CD4-positive, alpha-beta T cell (primary cell): ENCODE results near the gene IGFBP2. TPM values are rescaled to one million over a fixed set of nuclear protein-coding genes. Genes with fewer than 3 reads are reported as not detected.

ENCODE experiments used
- ATAC-seq: fragments of 200-7000 bp; cut with Tn5 transposase; one replicate; pipeline ENCODE4 v1.10.0; 2022; ENCODE audit warnings: mild to moderate bottlenecking; ENCODE audit not compliant: poor library complexity
- CTCF ChIA-PET: fragments of 350-600 bp; sonication (Branson Sonifier 250); formaldehyde crosslinking; loops from one replicate; lab custom pipeline; 2021; ENCODE audit warnings: antibody characterized with exemption, inconsistent platforms; lab: Charles Lee
- POLR2A ChIA-PET: fragments of 350-600 bp; sonication (Branson Sonifier 250); formaldehyde crosslinking; loops from one replicate; lab custom pipeline; 2021; ENCODE audit warnings: antibody characterized with exemption, inconsistent platforms; lab: Charles Lee
- DNase-seq, 14 experiments: peaks; one replicate each; pipeline ENCODE4 v3.0.0-alpha.2; 2013 to 2020; ENCODE audit warnings: mixed read lengths in 2 of 14
- H3K27ac ChIP-seq, 2 donors: one replicate each; pipeline versions ENCODE4 v1.5.1 to v1.7.0; 2013; ENCODE audit warnings: low read length in 2 of 2, low read depth in 1 of 2, mild to moderate bottlenecking in 1 of 2
- H3K27me3 ChIP-seq, 2 experiments: 1 replicate in 1 of 2; 2 replicates in 1 of 2; pipeline versions ENCODE4 v1.6.1 to v1.7.0; 2013; ENCODE audit warnings: low read length in 2 of 2, control low read depth in 1 of 2, mild to moderate bottlenecking in 1 of 2, moderate library complexity in 1 of 2; ENCODE audit not compliant: insufficient read depth in 2 of 2, control insufficient read depth in 1 of 2
- H3K36me3 ChIP-seq: one replicate; pipeline ENCODE4 v1.6.1; 2013; ENCODE audit warnings: low read length, control low read depth; ENCODE audit not compliant: insufficient read depth
- H3K4me1 ChIP-seq: one replicate; pipeline ENCODE4 v1.6.1; 2013; ENCODE audit warnings: low read length, control low read depth; ENCODE audit not compliant: insufficient read depth
- H3K4me3 ChIP-seq: one replicate; pipeline ENCODE4 v1.5.1; 2013; ENCODE audit warnings: mild to moderate bottlenecking, low read length, moderate library complexity
- H3K9me3 ChIP-seq, 2 experiments: 1 replicate in 1 of 2; 2 replicates in 1 of 2; pipeline versions ENCODE4 v1.6.1 to v1.7.0; 2013; ENCODE audit warnings: low read length in 2 of 2, mild to moderate bottlenecking in 2 of 2, control low read depth in 1 of 2, moderate library complexity in 1 of 2; ENCODE audit not compliant: control insufficient read depth in 1 of 2, insufficient read depth in 1 of 2
- H3K27ac Mint-ChIP-seq: one replicate; pipeline ENCODE4 v1.8.0; 2020; ENCODE audit warnings: mixed read lengths
- H3K27me3 Mint-ChIP-seq: one replicate; pipeline ENCODE4 v1.8.0; 2021; ENCODE audit warnings: mixed read lengths
- H3K36me3 Mint-ChIP-seq: one replicate; pipeline ENCODE4 v1.8.0; 2021; ENCODE audit warnings: low read depth, mixed read lengths
- H3K4me1 Mint-ChIP-seq: one replicate; pipeline ENCODE4 v1.8.0; 2021; ENCODE audit warnings: low read depth, mixed read lengths
- H3K4me3 Mint-ChIP-seq: one replicate; pipeline ENCODE4 v1.8.0; 2020; ENCODE audit warnings: mild to moderate bottlenecking, mixed read lengths
- H3K9me3 Mint-ChIP-seq: one replicate; pipeline ENCODE4 v1.8.0; 2020; ENCODE audit warnings: mixed read lengths
- CTCF ChIP-seq: fragments of 200-600 bp; IDR thresholded peaks from one replicate; pipeline ENCODE4 v1.8.0; 2022; ENCODE audit warnings: antibody characterized with exemption, mild to moderate bottlenecking
- intact Hi-C, 2 experiments: fragments of 100-400 bp; cut with DNase I in 1 of 2; cut with micrococcal nuclease in 1 of 2; formaldehyde crosslinking; loops; one replicate each; pipeline versions ENCODE4 v1.15.1 to v1.9.0; 2023 to 2025; cut with DNase I, micrococcal nuclease
- total RNA-seq, 174 experiments: library from RNA in 2 of 174; stranded (reverse) in 2 of 174; gene quantifications; one replicate each; pipeline ENCODE4 v1.2.3 and lab custom pipeline; 2021 to 2026

Gene IGFBP2
- total RNA-seq, 2 experiments from 2014 or later = not detected

DNA sequence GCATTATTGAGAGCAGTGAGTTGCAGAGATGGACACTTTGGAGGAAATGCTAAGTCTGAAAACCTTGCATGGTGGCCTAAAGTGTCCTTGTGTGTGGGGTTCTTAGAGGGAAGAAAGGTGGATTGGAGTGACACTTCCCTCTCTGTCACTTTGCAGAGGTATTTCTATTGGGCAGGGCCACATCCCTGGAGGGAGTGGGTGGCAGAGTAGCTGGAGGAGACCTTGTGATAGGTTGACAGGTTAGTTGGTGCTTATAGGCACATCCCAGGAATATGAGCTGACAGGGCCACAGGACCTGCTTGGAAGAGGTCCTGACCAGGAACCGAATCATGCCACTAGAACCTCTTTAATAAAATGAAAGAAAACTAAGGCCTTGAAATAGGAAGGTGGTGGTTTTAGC lies 63.1 kb downstream of the IGFBP2 start:
- no peak for TF ChIP-seq CTCF
- peaks cover 32% of the 10 kb centered on the region for H3K4me1 ChIP-seq
- CTCF ChIA-PET = interaction anchor here (1.7 kb wide), 1 partner anchor 13 kb away, joined by 3 read pairs; no protein-coding TSS in a partner anchor
- H3K36me3 Mint-ChIP-seq = no peaks in the 10 kb centered on the region
- H3K4me1 Mint-ChIP-seq = peaks cover 30% of the 10 kb centered on the region
- H3K36me3 ChIP-seq = no peaks in the 10 kb centered on the region
- H3K4me3 Mint-ChIP-seq = no peak overlapping the region
- intact Hi-C loops = loop anchor here (5.0 kb wide), 3 partner anchors 466 to 1016 kb away; no protein-coding TSS in a partner anchor
- DNase-seq = no peak
- H3K9me3 Mint-ChIP-seq = no peaks in the 10 kb centered on the region
- peaks cover 40 to 59% of the 10 kb centered on the region in 2 experiments for H3K27me3 ChIP-seq
- peaks cover 34% of the 10 kb centered on the region for H3K27me3 Mint-ChIP-seq
- ATAC-seq = no peak
- H3K4me3 ChIP-seq = no peak overlapping the region
- H3K27ac ChIP-seq = no peak overlapping the region
- H3K9me3 ChIP-seq = peaks cover 0 to 12% of the 10 kb centered on the region in 2 experiments
- POLR2A ChIA-PET = no interaction called here
- no peak overlapping the region for H3K27ac Mint-ChIP-seq

- ChIA-PET POLR2A (no interaction called here), CTCF (interaction anchor here (1.3 to 1.7 kb wide), 2 partner anchors 14 to 1016 kb away, joined by 3 read pairs; no protein-coding TSS in a partner anchor)
- intact Hi-C loops = loop anchor here (5.0 kb wide), 3 partner anchors 465 to 1015 kb away; no protein-coding TSS in a partner anchor
- Mint-ChIP-seq H3K4me3 (no peak overlapping the region), H3K9me3 (no peaks in the 10 kb centered on the region), H3K4me1 (peaks cover 24% of the 10 kb centered on the region), H3K36me3 (no peaks in the 10 kb centered on the region), H3K27me3 (peaks cover 32% of the 10 kb centered on the region), H3K27ac (no peak overlapping the region)
- peaks cover 26% of the 10 kb centered on the region for H3K4me1 ChIP-seq
- DNase-seq (peak in 1 of 14 experiments; percentile 14), ATAC-seq (no peak)
- peaks cover 0 to 12% of the 10 kb centered on the region in 2 experiments for H3K9me3 ChIP-seq
- no peak overlapping the region for H3K4me3 ChIP-seq
- no peaks in the 10 kb centered on the region for H3K36me3 ChIP-seq
- no peak overlapping the region for H3K27ac ChIP-seq
- TF ChIP-seq CTCF = peak; percentile 14
- peaks cover 37 to 55% of the 10 kb centered on the region in 2 experiments for H3K27me3 ChIP-seq
Measured at GRCh38 chr2:216696751-216697560, 63.7 kb downstream of the IGFBP2 start.

DNA sequence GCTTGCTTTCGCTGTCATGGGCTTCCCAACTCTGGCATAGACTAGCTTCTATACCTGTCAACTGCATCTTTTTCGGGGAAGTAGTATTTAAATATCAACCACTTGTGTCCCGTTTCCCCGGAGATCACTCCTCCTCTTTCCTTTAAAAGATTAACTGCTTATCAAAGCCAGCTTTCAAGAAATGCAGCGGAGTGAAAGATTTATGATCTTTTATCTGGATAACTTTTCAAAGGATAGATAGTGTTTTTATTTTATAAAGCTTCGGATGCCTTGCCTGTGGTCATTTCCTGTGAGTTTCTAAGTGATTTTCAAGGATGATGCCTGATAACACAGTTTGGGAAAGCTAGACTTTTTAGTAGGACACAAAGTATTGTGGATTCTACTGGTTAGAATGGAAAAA lies 65.1 kb downstream of the IGFBP2 start:
- Mint-ChIP-seq H3K27ac (no peak overlapping the region), H3K27me3 (peaks cover 21% of the 10 kb centered on the region), H3K4me1 (peaks cover 13% of the 10 kb centered on the region), H3K9me3 (no peaks in the 10 kb centered on the region), H3K36me3 (no peaks in the 10 kb centered on the region), H3K4me3 (no peak overlapping the region)
- Histone ChIP-seq H3K4me3 (no peak overlapping the region), H3K36me3 (no peaks in the 10 kb centered on the region), H3K4me1 (peaks cover 13% of the 10 kb centered on the region), H3K27ac (no peak overlapping the region), H3K27me3 (peaks cover 30 to 44% of the 10 kb centered on the region in 2 experiments), H3K9me3 (peaks cover 0 to 12% of the 10 kb centered on the region in 2 experiments)
- ATAC-seq = no peak
- ChIA-PET CTCF (interaction anchor here (1.3 kb wide), 1 partner anchor 1015 kb away, joined by 3 read pairs; no protein-coding TSS in a partner anchor), POLR2A (no interaction called here)
- intact Hi-C loops = loop anchor here (5.0 kb wide), 3 partner anchors 464 to 1014 kb away; no protein-coding TSS in a partner anchor
- no peak for DNase-seq
- no peak for TF ChIP-seq CTCF
